CD1c-positive myeloid dendritic cell (primary cell): Measurements from ENCODE around the gene ENDOD1.
"Not testable (repeated sequence)": the region's sequence is repeated elsewhere in the genome, so short reads cannot be mapped to it uniquely, and the experiment has no call there.

Source experiments
- DNase-seq: peaks from one replicate; pipeline ENCODE4 v3.0.0-alpha.2; 2016; ENCODE audit errors: extremely low spot score

Gene ENDOD1

GRCh38 chr11:95089620-95090542 lies at the start of gene ENDOD1:
Gene ENDOD1 (plus strand): TSS chr11:95089846. CDS start chr11:95089928, 82 bp downstream.
- peak; percentile 95 for DNase-seq

GRCh38 chr11:95042239-95042638 lies 47.4 kb upstream of the ENDOD1 start:
- no peak for DNase-seq

GRCh38 chr11:95042906-95043305 lies 46.7 kb upstream of the ENDOD1 start:
- no peak for DNase-seq

- no peak for DNase-seq
These were observed 45.6 kb upstream of the ENDOD1 start for GRCh38 chr11:95044010-95044409.

- no peak for DNase-seq
These were observed 43.8 kb upstream of the ENDOD1 start for GRCh38 chr11:95045812-95046211.

GRCh38 chr11:95049122-95049521 lies 40.5 kb upstream of the ENDOD1 start, which contains the start of gene KDM4F:
Gene KDM4F (plus strand): TSS chr11:95049422.
- not testable (repeated sequence) for DNase-seq

GRCh38 chr11:95050595-95051202 lies 38.9 kb upstream of the ENDOD1 start:
- DNase-seq, result no peak

GRCh38 chr11:95054356-95054755 lies 35.3 kb upstream of the ENDOD1 start:
- DNase-seq, result no peak

GRCh38 chr11:95055283-95055897 lies 34.3 kb upstream of the ENDOD1 start:
- DNase-seq, result no peak

GRCh38 chr11:95057959-95058358 lies 31.7 kb upstream of the ENDOD1 start:
- no peak for DNase-seq

- DNase-seq, result no peak
These were observed 31.0 kb upstream of the ENDOD1 start for GRCh38 chr11:95058621-95059020.

- DNase-seq, result no peak
These were observed 30.6 kb upstream of the ENDOD1 start for GRCh38 chr11:95059046-95059445.

- DNase-seq, result no peak
These were observed 24.3 kb upstream of the ENDOD1 start for GRCh38 chr11:95065336-95065735.

GRCh38 chr11:95066716-95067038 lies 23.0 kb upstream of the ENDOD1 start, which contains the start of gene SRSF8:
Gene SRSF8 (plus strand): TSS chr11:95066919. CDS start chr11:95067227, 308 bp downstream.
- no peak for DNase-seq

- DNase-seq, result peak; percentile 84
These were observed 22.4 kb upstream of the ENDOD1 start for GRCh38 chr11:95067039-95067840.

- DNase-seq, result peak; percentile 29
These were observed 21.8 kb upstream of the ENDOD1 start for GRCh38 chr11:95067841-95068219.

GRCh38 chr11:95068549-95068948 lies 21.1 kb upstream of the ENDOD1 start:
- DNase-seq, result peak; percentile 88

GRCh38 chr11:95070471-95070870 lies 19.2 kb upstream of the ENDOD1 start:
- DNase-seq, result no peak

- no peak for DNase-seq
These were observed 16.7 kb upstream of the ENDOD1 start for GRCh38 chr11:95072948-95073347.

- no peak for DNase-seq
These were observed 14.7 kb upstream of the ENDOD1 start for GRCh38 chr11:95074792-95075563.

- peak; percentile 40 for DNase-seq
These were observed 13.2 kb upstream of the ENDOD1 start for GRCh38 chr11:95076416-95076815.
